T-helper 2 cell treated with Interferon-gamma antibody and Interleukin-4, amounts not matched to agents 5 μg/mL and 100 μg/mL, for 36 hours (primary cell): ENCODE data around the gene ZDHHC22.

Experiments
- DNase-seq: peaks from one replicate; pipeline ENCODE4 v3.0.0; 2021; ENCODE audit warnings: low spot score
- H3K27ac Mint-ChIP-seq: one replicate; pipeline ENCODE4 v1.8.0; 2021; ENCODE audit warnings: mild to moderate bottlenecking, mixed read lengths
- H3K27me3 Mint-ChIP-seq: one replicate; pipeline ENCODE4 v1.8.0; 2021; ENCODE audit warnings: low read depth, mixed read lengths
- H3K36me3 Mint-ChIP-seq: one replicate; pipeline ENCODE4 v1.8.0; 2021; ENCODE audit warnings: low read depth, mixed read lengths
- H3K4me1 Mint-ChIP-seq: one replicate; pipeline ENCODE4 v1.8.0; 2021; ENCODE audit warnings: low read depth, mixed read lengths
- H3K4me3 Mint-ChIP-seq: one replicate; pipeline ENCODE4 v1.8.0; 2022; ENCODE audit warnings: mild to moderate bottlenecking, moderate library complexity, mixed read lengths
- H3K9me3 Mint-ChIP-seq: one replicate; pipeline ENCODE4 v1.8.0; 2021; ENCODE audit warnings: mixed read lengths

ZDHHC22 gene

GRCh38 chr14:77082356-77082755 lies 59.2 kb downstream of the ZDHHC22 start:
- no peaks in the 10 kb centered on the region for H3K36me3 Mint-ChIP-seq
- peaks cover 8% of the 10 kb centered on the region for H3K9me3 Mint-ChIP-seq
- H3K4me1 Mint-ChIP-seq: no peaks in the 10 kb centered on the region
- DNase-seq: no peak
- H3K27ac Mint-ChIP-seq: no peak overlapping the region
- H3K4me3 Mint-ChIP-seq: no peak overlapping the region
- H3K27me3 Mint-ChIP-seq: peaks cover 5% of the 10 kb centered on the region
